GM21737 (cell line): Measurements from ENCODE around the gene TNFSF15.

Source experiments
- ATAC-seq: cut with Tn5 transposase; IDR thresholded peaks from one replicate; pipeline ENCODE4 v1.9.1; 2021; ENCODE audit warnings: mild to moderate bottlenecking, moderate library complexity; ENCODE audit not compliant: unreplicated experiment

TNFSF15 gene

GRCh38 chr9:114825126-114825795 lies 19.4 kb upstream of the TNFSF15 start:
- no peak for ATAC-seq

- ATAC-seq, result no peak
These were observed 18.3 kb upstream of the TNFSF15 start for GRCh38 chr9:114824110-114824509.

GRCh38 chr9:114823441-114823840 lies 17.6 kb upstream of the TNFSF15 start:
- ATAC-seq, result no peak

GRCh38 chr9:114822708-114823107 lies 16.9 kb upstream of the TNFSF15 start:
- ATAC-seq, result no peak

- ATAC-seq, result no peak
These were observed 15.1 kb upstream of the TNFSF15 start for GRCh38 chr9:114820776-114821501.

GRCh38 chr9:114818178-114818577 lies 12.3 kb upstream of the TNFSF15 start:
- ATAC-seq, result no peak

- no peak for ATAC-seq
These were observed 8.0 kb upstream of the TNFSF15 start for GRCh38 chr9:114813717-114814418.

- no peak for ATAC-seq
These were observed 6.3 kb upstream of the TNFSF15 start for GRCh38 chr9:114811966-114812636.

GRCh38 chr9:114811301-114811700 lies 5.5 kb upstream of the TNFSF15 start:
- ATAC-seq, result no peak

- no peak for ATAC-seq
These were observed 4.8 kb upstream of the TNFSF15 start for GRCh38 chr9:114810614-114811013.

GRCh38 chr9:114806526-114806900 lies 674 bp upstream of the TNFSF15 start:
- peak; percentile 49 for ATAC-seq

GRCh38 chr9:114804505-114804904 lies 1.3 kb downstream of the TNFSF15 start:
- ATAC-seq, result no peak

- ATAC-seq, result no peak
These were observed 2.2 kb downstream of the TNFSF15 start for GRCh38 chr9:114803479-114804265.

- ATAC-seq, result no peak
These were observed 5.9 kb downstream of the TNFSF15 start for GRCh38 chr9:114799925-114800324.

- no peak for ATAC-seq
These were observed 6.4 kb downstream of the TNFSF15 start for GRCh38 chr9:114799441-114799840.

GRCh38 chr9:114798780-114799427 lies 6.9 kb downstream of the TNFSF15 start:
- ATAC-seq, result no peak

GRCh38 chr9:114798101-114798500 lies 7.7 kb downstream of the TNFSF15 start:
- no peak for ATAC-seq

GRCh38 chr9:114792396-114792795 lies 13.4 kb downstream of the TNFSF15 start:
- no peak for ATAC-seq

- no peak for ATAC-seq
These were observed 14.1 kb downstream of the TNFSF15 start for GRCh38 chr9:114791736-114792135.

- no peak for ATAC-seq
These were observed 14.5 kb downstream of the TNFSF15 start for GRCh38 chr9:114791312-114791711.
